AG04450 (cell line): ENCODE data around the gene DEFB129. TPM values are rescaled to one million over a fixed set of nuclear protein-coding genes. Genes with fewer than 3 reads are reported as not detected.
"Not testable (repeated sequence)": the region's sequence is repeated elsewhere in the genome, so short reads cannot be mapped to it uniquely, and the experiment has no call there.

Experiments
- CTCF ChIA-PET: fragments of 300-600, 350-600 bp; formaldehyde crosslinking; extraction: SDS; loops from one replicate; lab custom pipeline; 2022; ENCODE audit warnings: antibody characterized with exemption, inconsistent platforms; lab: Charles Lee
- POLR2A ChIA-PET: fragments of 350-600 bp; formaldehyde crosslinking; extraction: SDS; loops from one replicate; lab custom pipeline; 2021; ENCODE audit warnings: antibody characterized with exemption, inconsistent platforms; lab: Yijun Ruan, JAX
- DNase-seq: peaks from one replicate; pipeline ENCODE4 v3.0.0-alpha.2; 2011; ENCODE audit warnings: low read depth, low spot score
- H3K27ac ChIP-seq: one replicate; pipeline ENCODE4 v1.5.1; 2012; ENCODE audit warnings: low read depth, low read length, control low read depth
- H3K27me3 ChIP-seq: one replicate; pipeline ENCODE4 v1.6.0; 2012; ENCODE audit warnings: low read length; ENCODE audit not compliant: control insufficient read depth, insufficient read depth
- H3K4me3 ChIP-seq: 2 replicates; pipeline ENCODE4 v1.5.1; 2011; ENCODE audit warnings: mild to moderate bottlenecking, low read depth, low read length, control low read depth
- H3K9me3 ChIP-seq: 2 replicates; pipeline ENCODE4 v1.5.1; 2012; ENCODE audit warnings: low read length; ENCODE audit not compliant: control insufficient read depth, insufficient read depth
- polyA plus RNA-seq: library from polyadenylated mRNA; depleted of rRNA; stranded (reverse); fragments of >200 nt; gene quantifications from 2 replicates; pipeline ENCODE4 v1.2.3, GENCODE V29; 2011
- TF ChIP-seq, protein P1 (sequence below): IDR thresholded peaks from 2 replicates; pipeline ENCODE4 v1.5.1; 2011; ENCODE audit warnings: low read depth, low read length, control low read depth, inconsistent platforms

Gene DEFB129
- polyA plus RNA-seq, 1 experiment, result not detected

DNA sequence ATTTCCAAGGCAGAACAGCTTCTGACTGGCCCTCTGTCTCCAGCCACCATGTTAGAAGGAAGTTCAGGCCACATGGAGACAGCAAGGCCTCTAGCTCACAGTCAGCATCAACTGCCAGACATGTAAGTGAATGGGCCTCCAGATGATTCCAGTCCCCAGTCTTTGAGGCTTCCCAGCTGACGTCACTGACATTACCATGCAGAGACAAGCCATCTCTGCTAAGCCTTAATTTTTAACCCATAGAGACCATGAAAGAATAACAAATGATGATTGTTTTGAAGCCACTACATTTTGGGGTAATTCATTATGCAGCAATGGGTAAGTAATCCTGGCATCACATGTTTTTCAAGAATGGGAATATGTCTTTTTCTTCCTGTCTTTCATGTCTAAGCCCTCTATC is 11.3 kb upstream of the DEFB129 start:
- POLR2A ChIA-PET, result no interaction called here
- TF ChIP-seq, protein P1, sequence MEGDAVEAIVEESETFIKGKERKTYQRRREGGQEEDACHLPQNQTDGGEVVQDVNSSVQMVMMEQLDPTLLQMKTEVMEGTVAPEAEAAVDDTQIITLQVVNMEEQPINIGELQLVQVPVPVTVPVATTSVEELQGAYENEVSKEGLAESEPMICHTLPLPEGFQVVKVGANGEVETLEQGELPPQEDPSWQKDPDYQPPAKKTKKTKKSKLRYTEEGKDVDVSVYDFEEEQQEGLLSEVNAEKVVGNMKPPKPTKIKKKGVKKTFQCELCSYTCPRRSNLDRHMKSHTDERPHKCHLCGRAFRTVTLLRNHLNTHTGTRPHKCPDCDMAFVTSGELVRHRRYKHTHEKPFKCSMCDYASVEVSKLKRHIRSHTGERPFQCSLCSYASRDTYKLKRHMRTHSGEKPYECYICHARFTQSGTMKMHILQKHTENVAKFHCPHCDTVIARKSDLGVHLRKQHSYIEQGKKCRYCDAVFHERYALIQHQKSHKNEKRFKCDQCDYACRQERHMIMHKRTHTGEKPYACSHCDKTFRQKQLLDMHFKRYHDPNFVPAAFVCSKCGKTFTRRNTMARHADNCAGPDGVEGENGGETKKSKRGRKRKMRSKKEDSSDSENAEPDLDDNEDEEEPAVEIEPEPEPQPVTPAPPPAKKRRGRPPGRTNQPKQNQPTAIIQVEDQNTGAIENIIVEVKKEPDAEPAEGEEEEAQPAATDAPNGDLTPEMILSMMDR, result no peak
- no peak for DNase-seq
- no peaks in the 10 kb centered on the region for H3K9me3 ChIP-seq
- H3K4me3 ChIP-seq, result no peak overlapping the region
- H3K27me3 ChIP-seq, result peaks cover 4% of the 10 kb centered on the region
- CTCF ChIA-PET, result no interaction called here
- H3K27ac ChIP-seq, result no peak overlapping the region

DNA sequence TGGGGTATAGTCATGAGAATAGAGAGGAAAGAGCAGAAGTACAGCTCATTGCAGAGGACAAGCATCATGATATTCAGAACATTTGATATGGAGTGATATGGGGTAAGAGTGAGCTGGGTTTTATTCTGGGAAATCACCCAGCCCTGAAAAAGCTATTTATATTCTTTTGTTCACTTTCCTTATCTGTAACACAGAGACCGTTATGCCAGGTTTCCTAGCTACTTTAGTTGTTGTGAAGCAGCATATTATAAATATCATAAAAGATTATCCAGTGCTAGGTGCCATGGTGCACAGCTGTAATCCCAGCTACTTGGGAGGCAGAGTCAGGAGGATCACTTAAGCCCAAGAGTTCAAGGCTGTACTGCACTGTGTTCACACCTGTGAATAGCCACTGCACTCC is 9.8 kb upstream of the DEFB129 start:
- H3K4me3 ChIP-seq, result no peak overlapping the region
- H3K9me3 ChIP-seq, result no peaks in the 10 kb centered on the region
- no peak overlapping the region for H3K27ac ChIP-seq
- peaks cover 4% of the 10 kb centered on the region for H3K27me3 ChIP-seq
- TF ChIP-seq, protein P1, result no peak
- no peak for DNase-seq
- CTCF ChIA-PET, result no interaction called here
- POLR2A ChIA-PET, result no interaction called here

DNA sequence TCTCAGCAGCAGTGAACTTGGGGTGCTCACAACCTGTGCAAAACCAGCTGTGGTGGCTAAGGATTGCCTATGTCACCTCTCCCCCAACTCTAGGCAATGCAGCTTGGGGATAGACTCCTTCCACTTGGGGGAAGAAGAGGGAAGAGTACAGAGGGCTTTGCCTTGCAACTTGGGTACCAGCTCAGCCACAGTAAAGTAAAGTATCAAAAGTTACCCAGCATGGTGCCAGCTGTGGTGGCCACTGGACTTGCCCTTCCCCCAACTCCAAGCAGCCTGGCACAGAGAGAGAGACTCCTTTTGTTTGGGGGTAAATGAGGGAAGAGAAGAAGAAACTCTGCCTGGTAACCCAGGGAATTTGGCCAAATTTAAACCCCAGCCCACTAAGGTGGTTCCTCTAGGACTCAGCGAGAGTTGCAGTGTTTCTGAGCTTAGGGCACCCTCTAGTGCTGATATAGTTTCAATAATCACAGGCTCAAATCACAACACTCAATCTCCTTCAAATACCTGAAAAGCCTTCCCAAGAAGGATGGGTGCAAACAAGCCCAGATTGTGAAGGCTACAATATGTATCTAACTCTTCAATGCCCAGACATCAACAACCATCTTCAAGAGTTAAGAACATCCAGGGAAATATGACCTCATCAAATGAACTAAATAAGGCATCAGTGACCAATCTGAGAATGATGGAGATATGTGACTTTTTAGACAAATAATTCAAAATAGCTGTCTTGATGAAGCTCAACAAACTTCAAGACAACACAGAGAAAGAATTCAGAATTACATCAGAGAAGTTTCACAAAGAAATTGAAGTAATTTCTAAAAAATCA is 7.6 kb upstream of the DEFB129 start:
- TF ChIP-seq, protein P1, result peak; percentile 15; the same call in 1 of the 2 replicates
- POLR2A ChIA-PET, result no interaction called here
- peaks cover 4% of the 10 kb centered on the region for H3K27me3 ChIP-seq
- CTCF ChIA-PET, result interaction anchor here (0.8 to 1.2 kb wide), 2 partner anchors 13 to 40 kb away, joined by 3 to 5 read pairs; no protein-coding TSS in a partner anchor
- H3K4me3 ChIP-seq, result no peak overlapping the region
- no peak overlapping the region for H3K27ac ChIP-seq
- H3K9me3 ChIP-seq, result no peaks in the 10 kb centered on the region
- DNase-seq, result no peak

- Histone ChIP-seq H3K4me3 (no peak overlapping the region), H3K9me3 (no peaks in the 10 kb centered on the region), H3K27ac (no peak overlapping the region), H3K27me3 (peaks cover 4% of the 10 kb centered on the region)
- POLR2A ChIA-PET, result no interaction called here
- TF ChIP-seq, protein P1, result no peak
- no peak for DNase-seq
- CTCF ChIA-PET, result interaction anchor here (0.6 kb wide), 1 partner anchor 17 kb away, joined by 3 read pairs; no protein-coding TSS in a partner anchor
Observed at GRCh38 chr20:221258-221830, 5.7 kb upstream of the DEFB129 start.

DNA sequence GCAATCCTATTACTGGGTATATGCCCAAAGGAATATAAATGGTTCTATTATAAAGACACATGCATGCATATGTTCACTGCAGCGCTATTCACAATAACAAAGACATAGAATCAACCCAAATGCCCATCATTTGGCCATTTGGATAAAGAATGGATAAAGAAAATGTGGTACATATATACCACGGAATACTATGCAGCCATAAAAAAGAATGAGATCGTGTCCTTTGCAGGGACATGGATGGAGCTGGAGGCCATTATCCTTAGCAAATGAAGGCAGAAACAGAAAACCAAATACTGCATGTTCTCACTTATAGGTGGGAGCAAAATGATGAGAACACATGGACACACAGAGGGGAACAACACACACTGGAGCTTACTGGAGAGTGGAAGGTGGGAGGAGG is 1.2 kb upstream of the DEFB129 start:
- H3K27me3 ChIP-seq, CTCF ChIA-PET, H3K9me3 ChIP-seq, H3K27ac ChIP-seq, POLR2A ChIA-PET, H3K4me3 ChIP-seq, DNase-seq: not testable (repeated sequence)
